Activated naive CD8-positive, alpha-beta T cell treated with anti-CD3 and anti-CD28 coated beads, Interleukin-2, amount 50 U/mL, for 16 hours (primary cell): ENCODE data around the gene DMKN.

Source experiments
- DNase-seq: peaks from one replicate; pipeline ENCODE4 v3.0.0-alpha.2; 2020; ENCODE audit warnings: low read depth, low spot score

The DMKN gene

GRCh38 chr19:35524181-35524837 lies 10.9 kb upstream of the DMKN start:
- no peak for DNase-seq

GRCh38 chr19:35522745-35523327 lies 9.4 kb upstream of the DMKN start:
- no peak for DNase-seq

- no peak for DNase-seq
Observed at GRCh38 chr19:35521124-35521743, 7.8 kb upstream of the DMKN start.

- no peak for DNase-seq
Observed at GRCh38 chr19:35519291-35519690, 5.8 kb upstream of the DMKN start.

GRCh38 chr19:35518313-35518712 lies 4.9 kb upstream of the DMKN start:
- DNase-seq, result no peak

GRCh38 chr19:35517342-35517741 lies 3.9 kb upstream of the DMKN start:
- DNase-seq, result no peak

GRCh38 chr19:35516310-35516709 lies 2.9 kb upstream of the DMKN start:
- no peak for DNase-seq

GRCh38 chr19:35514282-35514809 lies 897 bp upstream of the DMKN start:
- no peak for DNase-seq

GRCh38 chr19:35512831-35513627 lies 420 bp downstream of the DMKN start:
- DNase-seq, result no peak

GRCh38 chr19:35511337-35511736 lies 2.1 kb downstream of the DMKN start:
- DNase-seq, result no peak

GRCh38 chr19:35510626-35510964 lies 2.9 kb downstream of the DMKN start:
- DNase-seq, result no peak

GRCh38 chr19:35509861-35510625 lies 3.4 kb downstream of the DMKN start:
- DNase-seq, result peak; percentile 64

- no peak for DNase-seq
Observed at GRCh38 chr19:35509018-35509652, 4.3 kb downstream of the DMKN start.

GRCh38 chr19:35508129-35508528 lies 5.3 kb downstream of the DMKN start:
- no peak for DNase-seq

GRCh38 chr19:35507561-35507960 lies 5.9 kb downstream of the DMKN start:
- no peak for DNase-seq

- no peak for DNase-seq
Observed at GRCh38 chr19:35506011-35506410, 7.4 kb downstream of the DMKN start.

- DNase-seq, result no peak
Observed at GRCh38 chr19:35502751-35503150, 10.7 kb downstream of the DMKN start.

GRCh38 chr19:35501684-35502083 lies 11.8 kb downstream of the DMKN start:
- no peak for DNase-seq

- no peak for DNase-seq
Observed at GRCh38 chr19:35500611-35501010, 12.8 kb downstream of the DMKN start.

- no peak for DNase-seq
Observed at GRCh38 chr19:35498984-35499527, 14.4 kb downstream of the DMKN start.

GRCh38 chr19:35498220-35498619 lies 15.2 kb downstream of the DMKN start:
- no peak for DNase-seq
